HepG2 (cell line): Measurements from ENCODE around the gene OR2B2. TPM values are rescaled to one million over a fixed set of nuclear protein-coding genes. Genes with fewer than 3 reads are reported as not detected.
A peak's percentile ranks its signal among the peaks of the same experiment; 100 is the strongest.

Experiments
- ATAD3A ChIP-seq: sonication (generic); formaldehyde crosslinking; IDR thresholded peaks from 2 replicates; pipeline ENCODE4 v1.4.0; 2020; ENCODE audit warnings: missing genetic modification reagents
- ATF1 ChIP-seq: IDR thresholded peaks from 2 replicates; pipeline ENCODE4 v1.6.1; 2016; ENCODE audit warnings: mild to moderate bottlenecking, control low read depth
- BHLHE40 ChIP-seq: IDR thresholded peaks from 2 replicates; pipeline ENCODE4 v1.6.1; 2011; ENCODE audit warnings: low read length, improper control_type of control experiment
- CEBPZ ChIP-seq: IDR thresholded peaks from 2 replicates; pipeline ENCODE4 v1.6.1; 2012; ENCODE audit warnings: low read length, improper control_type of control experiment
- DNMT3B ChIP-seq: conservative IDR thresholded peaks from 2 replicates; pipeline ENCODE4 v1.6.1; 2016; ENCODE audit warnings: missing biosample characterization, control low read depth
- ETV5 ChIP-seq: IDR thresholded peaks from 2 replicates; pipeline ENCODE4 v1.6.1; 2018; ENCODE audit warnings: missing biosample characterization, missing genetic modification reagents, inconsistent platforms, borderline replicate concordance
- EZH2 ChIP-seq: conservative IDR thresholded peaks from 2 replicates; pipeline ENCODE4 v1.6.1; 2012; ENCODE audit warnings: mild to moderate bottlenecking, low read depth, low read length, moderate library complexity
- GPN1 ChIP-seq: sonication (generic); formaldehyde crosslinking; IDR thresholded peaks from 2 replicates; pipeline ENCODE4 v1.5.1; 2020; ENCODE audit warnings: missing genetic modification reagents, borderline replicate concordance
- IKZF4 ChIP-seq: sonication (generic); formaldehyde crosslinking; IDR thresholded peaks from 2 replicates; pipeline ENCODE4 v1.5.1; 2020; ENCODE audit warnings: borderline replicate concordance, mild to moderate bottlenecking, low read depth, missing genetic modification reagents; ENCODE audit errors: not compliant biosample characterization
- LBX2 ChIP-seq: sonication (generic); formaldehyde crosslinking; IDR thresholded peaks from 2 replicates; pipeline ENCODE4 v1.5.0; 2020; ENCODE audit warnings: missing genetic modification reagents, mild to moderate bottlenecking, borderline replicate concordance
- NFKBIZ ChIP-seq: IDR thresholded peaks from 2 replicates; pipeline ENCODE4 v1.6.1; 2018; ENCODE audit warnings: missing genetic modification reagents, missing compliant biosample characterization
- PCBP1 ChIP-seq: fragments of 200-400 bp; formaldehyde crosslinking; IDR thresholded peaks from 2 replicates; pipeline ENCODE4 v1.6.1; 2017; ENCODE audit warnings: mild to moderate bottlenecking, low read depth, low read length, borderline replicate concordance
- RAD21 ChIP-seq: fragments of 450-650 bp; formaldehyde crosslinking; IDR thresholded peaks from 2 replicates; pipeline ENCODE4 v1.5.0; 2020; ENCODE audit warnings: mild to moderate bottlenecking
- RFX1 ChIP-seq: fragments of 450-650 bp; IDR thresholded peaks from 2 replicates; pipeline ENCODE4 v1.6.1; 2017
- SALL1 ChIP-seq: sonication (generic); formaldehyde crosslinking; IDR thresholded peaks from 2 replicates; pipeline ENCODE4 v1.8.0; 2022; ENCODE audit warnings: mild to moderate bottlenecking, missing genetic modification reagents
- USF2 ChIP-seq, 2 experiments: sonication (generic) in 1 of 2; formaldehyde crosslinking in 1 of 2; IDR thresholded peaks; 2 replicates each; pipeline versions ENCODE4 v1.5.1 to v1.6.1; 2011 to 2020; ENCODE audit warnings: borderline replicate concordance in 1 of 2, low read depth in 1 of 2, low read length in 1 of 2, mild to moderate bottlenecking in 1 of 2, missing genetic modification reagents in 1 of 2, moderate library complexity in 1 of 2
- ZBTB38 ChIP-seq: sonication (generic); formaldehyde crosslinking; IDR thresholded peaks from 2 replicates; pipeline ENCODE4 v1.5.1; 2020; ENCODE audit warnings: mild to moderate bottlenecking, missing genetic modification reagents
- ZNF33B ChIP-seq: sonication (generic); formaldehyde crosslinking; IDR thresholded peaks from 2 replicates; pipeline ENCODE4 v1.5.1; 2020; ENCODE audit warnings: mild to moderate bottlenecking, missing genetic modification reagents
- ZNF614 ChIP-seq: IDR thresholded peaks from 2 replicates; pipeline ENCODE4 v1.6.1; 2018; ENCODE audit warnings: missing biosample characterization, missing genetic modification reagents, inconsistent platforms, borderline replicate concordance
- ZNF724P ChIP-seq: sonication (generic); formaldehyde crosslinking; IDR thresholded peaks from 2 replicates; pipeline ENCODE4 v1.8.0; 2022; ENCODE audit warnings: missing genetic modification reagents, borderline replicate concordance
- ZNF766 ChIP-seq: sonication (generic); formaldehyde crosslinking; IDR thresholded peaks from 2 replicates; pipeline ENCODE4 v1.5.0; 2020; ENCODE audit warnings: missing genetic modification reagents, borderline replicate concordance
- ZNF772 ChIP-seq: sonication (generic); formaldehyde crosslinking; IDR thresholded peaks from 2 replicates; pipeline ENCODE4 v1.5.0; 2020; ENCODE audit warnings: mild to moderate bottlenecking, missing genetic modification reagents
- ZNF792 ChIP-seq: IDR thresholded peaks from 2 replicates; pipeline ENCODE4 v1.6.1; 2016
- polyA plus RNA-seq, 8 experiments: library from polyadenylated mRNA; depleted of rRNA in 3 of 8; stranded (reverse) in 7 of 8; unstranded in 1 of 8; fragments of >200 nt; fragmentation: Illumina TruSeq in 4 of 8; extraction: Trizol in 4 of 8; gene quantifications; 2 replicates each; pipeline versions ENCODE4 v1.2.1 to v1.2.3, GENCODE V29; 2011 to 2016; ENCODE audit warnings: low read depth in 4 of 8, missing spikeins in 1 of 8, mixed read lengths in 1 of 8; ENCODE audit not compliant: insufficient read depth in 1 of 8
- total RNA-seq, 5 experiments: library from RNA; depleted of rRNA; stranded (reverse); fragments of >200 nt; fragmentation: Illumina TruSeq; extraction: Trizol; gene quantifications; 2 replicates each; pipeline ENCODE4 v1.2.3, GENCODE V29; 2016; ENCODE audit warnings: low read depth in 1 of 5
- TF ChIP-seq, protein P1 (sequence below): sonication (generic); formaldehyde crosslinking; IDR thresholded peaks from 2 replicates; pipeline ENCODE4 v1.4.0; 2020; ENCODE audit warnings: mild to moderate bottlenecking, missing genetic modification reagents

The OR2B2 gene
- total and polyA plus RNA-seq, 2 of the 13 experiments (the other 11 are each of a cell fraction or from before 2014, with no cell fraction given), result not detected

- TF ChIP-seq USF2 (IDR thresholded peaks at IDR 0.05; ENCODE audit: low read depth, low read length) (no peak), USF2 (CRISPR knock-in tag; IDR thresholded peaks at IDR 0.05; ENCODE audit: borderline replicate concordance) (no peak), ATF1 (CRISPR knock-in tag) (peak; percentile 81), ZNF792 (no peak), ZNF766 (CRISPR knock-in tag) (no peak), ETV5 (CRISPR knock-in tag) (no peak), ZBTB38 (peak; percentile 67; the same call in 1 of the 2 replicates), RAD21 (CRISPR knock-in tag) (no peak), CEBPZ (no peak), PCBP1 (no peak), GPN1 (CRISPR knock-in tag) (no peak), RFX1 (no peak), ATAD3A (CRISPR knock-in tag) (no peak), IKZF4 (no peak), ZNF772 (no peak), NFKBIZ (CRISPR knock-in tag) (no peak), ZNF724P (CRISPR knock-in tag) (no peak), LBX2 (CRISPR knock-in tag) (no peak), EZH2 (no peak), ZNF33B (no peak), ZNF614 (CRISPR knock-in tag) (no peak), DNMT3B (CRISPR knock-in tag) (no peak), SALL1 (CRISPR knock-in tag) (peak; percentile 68; the same call in 1 of the 2 replicates), BHLHE40 (no peak)
- TF ChIP-seq, protein P1, sequence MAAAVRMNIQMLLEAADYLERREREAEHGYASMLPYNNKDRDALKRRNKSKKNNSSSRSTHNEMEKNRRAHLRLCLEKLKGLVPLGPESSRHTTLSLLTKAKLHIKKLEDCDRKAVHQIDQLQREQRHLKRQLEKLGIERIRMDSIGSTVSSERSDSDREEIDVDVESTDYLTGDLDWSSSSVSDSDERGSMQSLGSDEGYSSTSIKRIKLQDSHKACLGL (CRISPR knock-in tag), result 0 out of 2 replicates have a peak, but pooled peaks have one; percentile 37
These were observed 47.0 kb downstream of the OR2B2 start (continued) for GRCh38 chr6:27864906-27865849.
